ENCODE results near the gene ALG2.
A peak's percentile ranks its signal among the peaks of the same experiment; 100 is the strongest.

Gene ALG2

GRCh38 chr9:99226054-99226453, 4.3 kb upstream of the ALG2 start:
- intact Hi-C loops (cut with DNase I; ENCODE audit: low total_unique reads): no loop called here
- Histone ChIP-seq H3K27me3 (no peaks in the 10 kb centered on the region), H3K4me1 (peaks cover 0 to 38% (median 26%) of the 10 kb centered on the region in 4 donors), H3K9me3 (no peaks in the 10 kb centered on the region), H3K27ac (no peak overlapping the region), H3K36me3 (peaks cover 27 to 51% (median 31%) of the 10 kb centered on the region in 3 donors), H3K4me3 (no peak overlapping the region)
- TF ChIP-seq, protein P1, sequence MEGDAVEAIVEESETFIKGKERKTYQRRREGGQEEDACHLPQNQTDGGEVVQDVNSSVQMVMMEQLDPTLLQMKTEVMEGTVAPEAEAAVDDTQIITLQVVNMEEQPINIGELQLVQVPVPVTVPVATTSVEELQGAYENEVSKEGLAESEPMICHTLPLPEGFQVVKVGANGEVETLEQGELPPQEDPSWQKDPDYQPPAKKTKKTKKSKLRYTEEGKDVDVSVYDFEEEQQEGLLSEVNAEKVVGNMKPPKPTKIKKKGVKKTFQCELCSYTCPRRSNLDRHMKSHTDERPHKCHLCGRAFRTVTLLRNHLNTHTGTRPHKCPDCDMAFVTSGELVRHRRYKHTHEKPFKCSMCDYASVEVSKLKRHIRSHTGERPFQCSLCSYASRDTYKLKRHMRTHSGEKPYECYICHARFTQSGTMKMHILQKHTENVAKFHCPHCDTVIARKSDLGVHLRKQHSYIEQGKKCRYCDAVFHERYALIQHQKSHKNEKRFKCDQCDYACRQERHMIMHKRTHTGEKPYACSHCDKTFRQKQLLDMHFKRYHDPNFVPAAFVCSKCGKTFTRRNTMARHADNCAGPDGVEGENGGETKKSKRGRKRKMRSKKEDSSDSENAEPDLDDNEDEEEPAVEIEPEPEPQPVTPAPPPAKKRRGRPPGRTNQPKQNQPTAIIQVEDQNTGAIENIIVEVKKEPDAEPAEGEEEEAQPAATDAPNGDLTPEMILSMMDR (IDR thresholded peaks at IDR 0.05): no peak
- DNase-seq: no peak

DNA sequence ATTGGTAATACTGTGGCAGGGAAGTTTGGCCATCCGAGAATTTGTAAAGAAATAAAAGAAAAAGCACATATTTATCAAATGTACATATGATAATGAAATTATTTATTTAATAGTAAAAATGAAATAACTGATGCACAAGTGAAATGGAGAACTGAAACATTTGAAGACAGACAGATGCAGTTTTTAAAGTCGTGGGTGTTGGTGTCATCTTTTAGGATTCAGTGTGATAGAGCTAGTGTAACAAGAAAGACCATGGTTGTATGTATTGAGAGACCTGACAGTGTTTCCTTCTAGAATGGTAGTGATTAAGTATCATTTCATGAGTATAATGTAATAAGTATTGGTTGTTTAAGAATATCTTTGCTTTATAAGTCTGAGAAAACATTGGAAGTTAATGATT, 2.7 kb upstream of the ALG2 start:
- no peaks in the 10 kb centered on the region for H3K9me3 ChIP-seq
- no peak overlapping the region for H3K4me3 ChIP-seq
- H3K36me3 ChIP-seq: peaks cover 15 to 36% (median 21%) of the 10 kb centered on the region in 3 donors
- intact Hi-C loops (cut with DNase I; ENCODE audit: low total_unique reads): no loop called here
- no peak overlapping the region for H3K27ac ChIP-seq
- TF ChIP-seq, protein P1 (IDR thresholded peaks at IDR 0.05): no peak
- H3K27me3 ChIP-seq: no peaks in the 10 kb centered on the region
- no peak for DNase-seq
- H3K4me1 ChIP-seq: peaks cover 0 to 48% (median 39%) of the 10 kb centered on the region in 4 donors

GRCh38 chr9:99222416-99223270, 901 bp upstream of the ALG2 start:
- no peaks in the 10 kb centered on the region for H3K9me3 ChIP-seq
- peaks cover 3 to 29% (median 10%) of the 10 kb centered on the region in 3 donors for H3K36me3 ChIP-seq
- no peaks in the 10 kb centered on the region for H3K27me3 ChIP-seq
- intact Hi-C loops (cut with DNase I; ENCODE audit: low total_unique reads): no loop called here
- peak overlapping the region; percentile 91 to 95 for H3K27ac ChIP-seq
- no peak for DNase-seq
- TF ChIP-seq, protein P1 (IDR thresholded peaks at IDR 0.05): no peak
- peak overlapping the region; percentile 90 to 93 for H3K4me3 ChIP-seq
- H3K4me1 ChIP-seq: peaks cover 0 to 51% (median 39%) of the 10 kb centered on the region in 4 donors

GRCh38 chr9:99221266-99221620, 499 bp downstream of the ALG2 start:
- intact Hi-C loops (cut with DNase I; ENCODE audit: low total_unique reads): no loop called here
- peak overlapping the region; percentile 91 to 95 for H3K27ac ChIP-seq
- peak in 1 of 2 donors; percentile 70 for DNase-seq
- no peaks in the 10 kb centered on the region for H3K9me3 ChIP-seq
- H3K4me3 ChIP-seq: peak overlapping the region; percentile 90 to 93
- peaks cover 0 to 51% (median 37%) of the 10 kb centered on the region in 4 donors for H3K4me1 ChIP-seq
- peaks cover 0 to 19% (median 11%) of the 10 kb centered on the region in 3 donors for H3K36me3 ChIP-seq
- H3K27me3 ChIP-seq: no peaks in the 10 kb centered on the region
- TF ChIP-seq, protein P1 (IDR thresholded peaks at IDR 0.05): no peak

DNA sequence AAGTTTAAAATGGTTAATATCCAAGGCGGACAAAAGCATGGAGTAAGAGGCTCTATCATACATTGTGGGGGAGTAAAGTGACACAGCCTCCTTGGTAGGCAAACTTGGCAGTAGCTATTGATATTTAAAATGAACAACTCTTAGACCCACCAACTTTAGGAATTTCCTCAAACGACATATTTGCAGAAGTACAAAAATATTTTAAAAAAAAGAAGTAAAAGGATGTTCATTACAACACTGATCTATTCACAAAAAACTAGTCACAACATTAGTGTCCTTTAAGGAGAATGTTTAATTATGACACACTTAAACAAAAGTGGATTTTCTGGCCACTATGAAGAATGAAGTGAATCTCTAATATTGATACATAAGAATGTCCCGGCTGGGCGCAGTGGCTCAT, 1.7 kb downstream of the ALG2 start:
- no peaks in the 10 kb centered on the region for H3K27me3 ChIP-seq
- intact Hi-C loops (cut with DNase I; ENCODE audit: low total_unique reads): no loop called here
- TF ChIP-seq, protein P1 (IDR thresholded peaks at IDR 0.05): no peak

More for the DNA sequence above, 1.7 kb downstream of the ALG2 start:
- Histone ChIP-seq H3K27ac (no peak overlapping the region), H3K4me1 (peaks cover 0 to 44% (median 29%) of the 10 kb centered on the region in 4 donors), H3K4me3 (peak overlapping the region; percentile 90 to 93), H3K9me3 (no peaks in the 10 kb centered on the region), H3K36me3 (peaks cover 1 to 13% (median 11%) of the 10 kb centered on the region in 3 donors)
- DNase-seq: no peak

Data from tibial artery (tissue), 4 donors.